NCI-H345 treated with DMSO at 0.1 percent for 48 hours (cell line): ENCODE results near the gene GSTM5.
"Not testable (repeated sequence)": the region's sequence is repeated elsewhere in the genome, so short reads cannot be mapped to it uniquely, and the experiment has no call there.

Experiments used
- DNase-seq: peaks from one replicate; lab custom pipeline; 2025; ENCODE audit not compliant: unreplicated experiment; lab: John Stamatoyannopoulos, UW

Gene GSTM5

DNA sequence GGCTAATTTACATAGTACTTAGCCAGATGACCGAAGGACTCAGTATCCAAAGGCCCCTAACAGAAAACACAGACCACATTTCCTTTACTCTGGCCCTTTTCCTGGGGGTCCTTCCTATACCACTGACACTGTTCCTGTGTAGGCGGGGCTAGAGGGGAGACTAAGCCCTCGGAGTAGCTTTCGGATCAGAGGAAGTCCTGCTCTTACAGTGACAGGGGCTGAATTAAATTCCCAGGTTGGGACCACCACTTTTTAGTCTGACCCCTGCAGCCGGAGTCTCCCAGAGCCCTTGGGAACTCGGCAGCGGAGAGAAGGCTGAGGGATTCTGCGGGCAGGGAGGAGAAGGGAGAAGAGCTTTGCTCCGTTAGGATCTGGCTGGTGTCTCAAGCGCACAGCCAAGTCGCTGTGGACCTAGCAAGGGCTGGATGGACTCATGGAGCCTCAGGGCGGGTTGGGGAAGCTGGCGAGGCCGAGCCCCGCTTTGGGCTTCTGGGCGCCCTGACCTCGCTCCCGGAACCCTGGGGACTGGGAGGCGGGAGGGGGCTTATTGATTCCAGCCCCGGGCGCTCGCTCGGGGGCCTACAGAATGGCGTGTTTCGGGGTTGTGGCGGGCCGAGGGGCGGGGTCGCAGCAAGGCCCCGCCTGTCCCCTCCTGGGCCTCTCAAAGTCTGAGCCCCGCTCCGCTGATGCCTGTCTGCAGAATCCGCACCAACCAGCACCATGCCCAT, at the start of gene GSTM5:
TSS of gene GSTM5 (plus strand) at position 659 of the 728 bp plus-strand sequence. CDS start at position 721, 62 bp downstream.
- DNase-seq: not testable (repeated sequence)

DNA sequence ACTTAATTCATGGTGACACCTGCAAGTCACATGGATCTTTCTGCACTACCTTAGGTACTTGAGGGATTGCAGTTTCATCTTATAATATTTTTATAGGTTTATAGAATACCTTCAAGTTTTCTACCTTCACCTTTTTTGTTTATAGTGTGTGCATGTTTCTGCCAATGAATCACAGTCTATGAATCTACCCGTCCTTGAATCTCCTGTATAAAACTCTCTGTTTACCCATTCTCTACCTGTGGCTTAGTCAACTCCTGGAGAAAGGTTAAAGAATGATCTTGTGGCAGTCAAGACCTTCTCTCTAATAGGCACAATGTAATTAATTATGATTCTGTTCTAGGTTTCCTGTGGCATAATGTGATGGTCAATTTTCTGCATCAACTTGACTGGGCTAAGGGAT, 47.4 kb upstream of the GSTM5 start:
- no peak for DNase-seq

DNA sequence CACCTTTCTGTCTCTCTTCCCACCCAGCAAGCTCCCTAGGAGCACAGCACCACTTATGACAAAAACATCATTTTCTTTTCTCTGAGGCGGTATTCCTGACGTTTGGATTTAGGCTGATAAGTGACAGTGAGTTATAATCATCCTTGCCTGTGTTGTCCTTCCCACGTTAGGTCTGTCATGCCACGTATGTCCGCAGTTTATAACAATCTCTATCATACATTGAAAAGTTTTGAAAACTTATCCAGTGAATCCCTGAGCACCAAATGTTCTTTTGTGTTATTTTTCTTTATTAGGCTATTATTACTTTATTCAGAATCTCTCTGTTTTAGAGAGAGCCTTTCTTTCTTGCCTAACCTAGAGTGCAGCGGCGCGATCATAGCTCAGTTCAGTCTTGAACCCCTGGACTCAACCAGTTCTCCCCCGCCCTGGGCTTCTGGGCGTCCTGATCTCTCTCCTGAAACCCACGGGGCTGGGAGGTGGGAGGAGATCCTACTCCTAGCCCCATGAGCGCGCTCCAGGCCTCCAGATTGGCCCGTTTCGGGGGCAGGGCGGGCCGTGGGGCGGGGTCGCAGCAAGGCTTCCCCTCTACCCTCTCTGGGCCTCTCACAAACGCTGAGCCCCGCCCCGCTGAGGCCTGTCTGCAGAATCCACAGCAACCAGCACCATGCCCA, 44.5 kb upstream of the GSTM5 start, which contains the start of gene GSTM2:
TSS of gene GSTM2 (plus strand) at position 606 of the 671 bp plus-strand sequence. CDS start at position 665, 59 bp downstream.
- peak; percentile 15 for DNase-seq

DNA sequence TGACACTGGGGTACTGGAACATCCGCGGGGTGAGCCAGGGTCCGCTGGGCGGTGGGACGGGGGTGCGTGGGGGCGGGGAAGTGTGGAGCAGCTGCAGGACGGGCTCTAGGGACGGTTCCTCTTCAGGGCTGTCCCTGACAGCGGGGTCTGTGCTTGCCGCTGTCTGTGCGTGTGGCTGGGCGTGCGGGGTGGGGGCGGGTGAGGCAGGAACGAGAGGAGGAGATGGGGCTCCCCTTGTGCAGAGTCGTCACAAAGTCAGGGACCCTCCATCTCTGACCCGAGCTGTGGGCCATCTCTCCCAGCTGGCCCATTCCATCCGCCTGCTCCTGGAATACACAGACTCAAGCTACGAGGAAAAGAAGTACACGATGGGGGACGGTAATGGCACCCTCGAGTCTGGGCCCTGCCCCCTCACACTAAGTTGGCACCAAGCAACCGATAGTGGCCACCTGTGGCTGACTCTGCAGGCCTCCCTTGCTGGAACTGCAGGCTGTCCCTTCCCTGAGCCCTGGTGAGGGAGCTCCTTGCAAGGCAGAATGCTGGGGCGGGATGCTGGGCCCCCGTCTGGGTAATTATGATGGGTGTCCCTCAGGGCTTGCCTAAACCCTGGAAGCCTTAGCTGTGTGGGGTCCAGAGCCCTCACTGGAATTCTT, 43.8 kb upstream of the GSTM5 start:
- no peak for DNase-seq

DNA sequence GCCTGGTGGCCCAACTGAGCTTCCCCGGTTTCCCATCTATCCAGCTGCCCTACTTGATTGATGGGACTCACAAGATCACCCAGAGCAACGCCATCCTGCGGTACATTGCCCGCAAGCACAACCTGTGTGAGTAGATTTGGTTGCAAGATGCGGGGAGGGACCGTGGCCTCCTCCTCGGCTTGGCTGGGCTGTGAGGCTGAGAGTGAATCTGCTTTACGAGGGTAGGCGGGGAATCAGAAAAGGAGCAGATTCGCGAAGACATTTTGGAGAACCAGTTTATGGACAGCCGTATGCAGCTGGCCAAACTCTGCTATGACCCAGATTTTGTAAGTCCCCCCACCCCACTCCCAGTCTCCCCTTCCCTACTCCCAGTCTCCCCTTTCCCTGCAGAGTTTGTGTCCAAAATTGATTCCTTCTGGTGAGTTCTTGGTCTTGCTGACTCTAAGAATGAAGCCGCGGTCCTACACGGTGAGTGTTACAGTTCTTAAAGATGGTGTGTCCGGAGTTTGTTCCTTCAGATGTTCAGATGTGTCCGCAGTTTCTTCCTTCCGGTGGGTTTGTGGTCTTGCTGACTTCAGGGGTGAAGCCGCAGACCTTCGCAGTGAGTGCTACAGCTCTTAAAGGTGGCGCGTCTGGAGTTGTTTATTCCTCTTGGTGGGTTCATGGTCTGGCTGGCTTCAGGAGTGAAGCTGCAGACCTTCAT, 42.7 kb upstream of the GSTM5 start:
- no peak for DNase-seq

DNA sequence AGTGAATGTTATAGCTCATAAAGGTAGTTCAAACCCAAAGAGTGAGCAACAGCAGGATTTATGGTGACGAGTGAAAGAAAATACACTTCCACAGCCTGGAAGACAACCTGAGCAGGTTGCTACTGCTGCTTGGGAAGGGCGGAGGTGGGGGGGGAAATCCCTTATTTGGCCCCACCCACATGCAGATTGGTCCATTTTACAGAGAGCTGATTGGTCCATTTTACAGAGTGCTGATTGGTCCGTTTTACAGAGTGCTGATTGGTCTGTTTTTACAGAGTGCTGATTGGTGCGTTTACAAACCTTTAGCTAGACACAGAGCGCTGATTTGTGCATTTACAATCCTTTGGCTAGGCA, 42.1 kb upstream of the GSTM5 start:
- DNase-seq: not testable (repeated sequence)

DNA sequence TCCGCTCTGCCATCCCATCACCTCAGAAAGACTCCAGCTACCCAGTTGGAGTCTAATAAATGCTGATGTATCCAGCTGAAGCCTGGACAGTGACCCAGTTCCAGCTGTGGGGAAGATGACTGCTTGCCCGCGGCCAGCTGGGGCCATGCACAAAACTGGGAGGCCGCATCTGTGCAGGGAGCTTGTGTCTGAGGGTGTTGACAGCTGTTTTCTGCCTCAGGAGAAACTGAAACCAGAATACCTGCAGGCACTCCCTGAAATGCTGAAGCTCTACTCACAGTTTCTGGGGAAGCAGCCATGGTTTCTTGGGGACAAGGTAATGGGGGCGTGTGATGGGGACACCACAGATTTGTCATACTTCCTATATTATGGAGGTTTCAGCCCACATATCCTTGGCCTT, 41.0 kb upstream of the GSTM5 start:
- DNase-seq: no peak

DNA sequence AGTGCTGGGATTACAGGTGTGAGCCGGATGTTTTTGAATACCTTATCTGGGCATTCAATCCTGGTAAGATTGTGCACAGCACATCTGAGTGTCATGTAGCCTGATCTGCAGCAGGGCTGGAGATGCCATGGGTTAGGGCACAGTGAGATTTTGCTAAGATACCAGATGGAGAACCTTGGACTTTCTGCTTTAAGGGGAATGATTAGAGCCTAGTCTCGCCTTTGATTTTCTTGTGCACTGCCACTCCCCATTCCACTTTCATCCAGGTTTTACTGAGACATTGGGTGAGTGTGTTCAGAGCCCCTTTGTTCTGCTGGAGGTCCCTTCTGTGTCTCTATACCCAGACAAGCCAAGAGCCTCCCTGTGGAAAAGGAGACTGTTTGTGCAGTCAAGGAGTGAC, 38.2 kb upstream of the GSTM5 start:
- DNase-seq: not testable (repeated sequence)

DNA sequence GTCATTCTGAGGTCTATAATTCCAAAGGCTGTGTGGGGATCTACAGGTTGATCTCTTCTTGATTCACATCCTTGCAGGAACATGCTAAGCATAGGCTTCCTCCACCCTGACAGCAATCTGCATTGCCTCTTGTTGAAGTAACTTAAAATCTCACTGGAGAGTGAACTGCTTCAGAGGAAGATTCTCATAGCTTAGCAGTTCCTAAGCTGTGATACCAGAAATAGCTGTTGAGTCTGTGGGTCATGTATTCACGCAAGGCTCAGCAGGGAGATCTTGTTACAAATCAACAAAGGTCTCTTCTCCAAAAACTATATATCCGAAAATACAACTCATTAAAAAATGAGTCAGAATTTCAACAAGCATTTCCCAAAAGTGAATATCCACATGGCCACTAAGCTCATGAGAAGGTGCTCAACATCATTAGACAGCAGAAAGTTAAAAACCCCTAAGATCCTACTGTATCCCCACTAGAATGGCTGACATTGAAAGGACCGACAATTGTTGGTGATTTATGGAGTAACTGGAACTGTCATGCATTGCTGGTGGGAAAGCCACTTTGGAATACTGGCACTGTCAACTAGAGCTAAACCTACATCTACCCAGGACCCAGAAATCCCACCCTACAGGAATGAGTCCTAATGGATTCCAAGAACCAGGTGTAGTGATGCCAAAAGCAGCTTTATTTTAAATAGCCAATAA, 35.2 kb upstream of the GSTM5 start:
- not testable (repeated sequence) for DNase-seq

DNA sequence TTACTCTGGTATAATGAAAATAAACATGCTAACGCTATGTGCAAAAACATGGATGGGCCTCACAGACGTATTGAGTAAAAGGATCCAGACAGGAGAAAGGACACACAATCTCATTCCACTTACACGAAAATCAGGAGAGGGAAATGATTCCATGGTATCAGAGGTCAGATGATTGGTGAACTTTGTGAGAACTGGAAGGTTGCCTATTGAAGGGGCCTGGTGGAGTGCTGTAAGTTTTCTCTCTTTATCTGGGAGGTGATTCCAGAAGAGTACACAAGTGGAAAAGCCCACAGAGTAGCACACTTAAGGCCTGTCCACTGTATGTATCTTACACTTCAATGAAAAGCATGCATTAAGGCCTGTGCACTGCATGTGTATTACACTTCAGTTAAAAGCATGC, 34.6 kb upstream of the GSTM5 start:
- DNase-seq: no peak

DNA sequence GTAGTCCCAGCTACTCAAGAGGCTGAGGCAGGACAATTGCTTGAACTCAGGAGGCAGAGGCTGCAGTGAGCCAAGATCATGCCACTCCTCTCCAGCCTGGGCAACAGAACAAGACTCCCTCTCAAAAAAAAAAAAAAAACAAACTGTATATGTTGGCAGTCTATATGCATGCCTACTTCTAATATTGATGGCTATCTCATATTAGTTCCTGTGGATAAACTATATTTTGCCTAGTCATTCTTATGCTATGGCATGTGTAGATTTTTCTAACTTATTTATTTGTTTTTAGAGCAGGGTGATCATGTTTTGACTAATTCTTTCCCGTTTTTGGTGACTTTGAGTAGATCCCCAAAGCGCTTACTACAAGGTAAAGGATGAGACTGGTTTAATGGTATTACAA, 33.4 kb upstream of the GSTM5 start:
- not testable (repeated sequence) for DNase-seq

DNA sequence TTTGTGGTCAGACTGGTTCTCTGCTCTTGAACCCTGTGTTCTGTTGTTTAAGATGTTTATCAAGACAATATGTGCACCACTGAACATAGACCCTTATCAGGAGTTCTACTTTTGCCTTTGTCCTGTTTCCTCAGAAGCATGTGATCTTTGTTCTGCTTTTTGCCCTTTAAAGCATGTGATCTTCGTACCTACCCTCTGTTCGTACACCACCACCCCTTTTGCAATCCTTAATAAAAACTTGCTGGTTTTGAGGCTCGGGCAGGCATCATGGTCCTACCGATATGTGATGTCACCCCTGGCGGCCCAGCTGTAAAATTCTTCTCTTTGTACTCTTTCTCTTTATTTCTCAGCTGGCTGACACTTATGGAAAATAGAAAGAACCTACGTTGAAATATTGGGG, 27.3 kb upstream of the GSTM5 start:
- not testable (repeated sequence) for DNase-seq

DNA sequence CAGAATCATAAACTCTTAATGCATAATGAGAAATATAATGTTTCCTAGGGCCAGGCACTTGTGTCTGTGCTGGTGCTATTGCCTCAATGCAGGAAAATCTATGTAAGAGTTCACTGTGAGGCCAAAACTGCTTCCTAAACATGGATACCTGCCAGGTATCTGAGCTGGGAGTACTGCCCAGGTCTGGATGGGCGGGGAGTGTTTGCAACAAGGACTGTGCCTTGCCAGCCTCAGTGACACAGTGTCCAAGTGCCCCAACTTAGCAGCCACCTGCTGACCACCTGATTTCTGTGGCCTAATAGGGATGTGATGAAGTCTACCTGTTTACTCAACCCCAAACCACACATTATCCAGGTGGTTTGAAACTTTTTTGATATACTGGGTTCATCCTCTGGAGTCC, 26.7 kb upstream of the GSTM5 start:
- DNase-seq: not testable (repeated sequence)

DNA sequence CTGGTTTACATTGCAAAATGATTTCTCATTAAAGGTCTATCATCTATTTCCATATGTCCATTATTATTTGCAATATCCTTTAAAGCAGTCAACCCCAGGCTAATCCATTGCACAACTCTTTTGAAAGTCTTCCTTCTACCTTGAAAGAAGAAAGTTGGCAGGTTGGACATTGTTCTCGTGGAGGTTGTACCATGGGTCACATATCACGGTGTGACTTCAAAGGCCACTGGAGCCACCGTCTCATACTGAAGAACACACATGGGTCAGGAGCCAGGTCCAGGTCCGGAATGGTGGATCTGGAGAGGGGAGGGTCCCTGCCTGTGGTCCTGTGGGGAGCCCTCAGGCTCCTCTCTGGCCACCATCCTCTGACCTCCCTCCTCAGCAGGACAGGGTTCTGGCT, 26.2 kb upstream of the GSTM5 start:
- DNase-seq: not testable (repeated sequence)

DNA sequence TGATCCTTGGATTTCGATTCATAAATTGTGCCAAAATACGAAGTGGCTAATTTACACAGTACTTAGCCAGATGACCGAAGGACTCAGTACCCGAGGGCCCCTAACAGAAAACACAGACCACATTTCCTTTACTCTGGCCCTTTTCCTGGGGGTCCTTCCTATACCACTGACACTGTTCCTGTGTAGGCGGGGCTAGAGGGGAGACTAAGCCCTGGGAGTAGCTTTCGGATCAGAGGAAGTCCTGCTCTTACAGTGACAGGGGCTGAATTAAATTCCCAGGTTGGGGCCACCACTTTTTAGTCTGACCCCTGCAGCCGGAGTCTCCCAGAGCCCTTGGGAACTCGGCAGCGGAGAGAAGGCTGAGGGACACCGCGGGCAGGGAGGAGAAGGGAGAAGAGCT, 24.9 kb upstream of the GSTM5 start:
- DNase-seq: not testable (repeated sequence)

DNA sequence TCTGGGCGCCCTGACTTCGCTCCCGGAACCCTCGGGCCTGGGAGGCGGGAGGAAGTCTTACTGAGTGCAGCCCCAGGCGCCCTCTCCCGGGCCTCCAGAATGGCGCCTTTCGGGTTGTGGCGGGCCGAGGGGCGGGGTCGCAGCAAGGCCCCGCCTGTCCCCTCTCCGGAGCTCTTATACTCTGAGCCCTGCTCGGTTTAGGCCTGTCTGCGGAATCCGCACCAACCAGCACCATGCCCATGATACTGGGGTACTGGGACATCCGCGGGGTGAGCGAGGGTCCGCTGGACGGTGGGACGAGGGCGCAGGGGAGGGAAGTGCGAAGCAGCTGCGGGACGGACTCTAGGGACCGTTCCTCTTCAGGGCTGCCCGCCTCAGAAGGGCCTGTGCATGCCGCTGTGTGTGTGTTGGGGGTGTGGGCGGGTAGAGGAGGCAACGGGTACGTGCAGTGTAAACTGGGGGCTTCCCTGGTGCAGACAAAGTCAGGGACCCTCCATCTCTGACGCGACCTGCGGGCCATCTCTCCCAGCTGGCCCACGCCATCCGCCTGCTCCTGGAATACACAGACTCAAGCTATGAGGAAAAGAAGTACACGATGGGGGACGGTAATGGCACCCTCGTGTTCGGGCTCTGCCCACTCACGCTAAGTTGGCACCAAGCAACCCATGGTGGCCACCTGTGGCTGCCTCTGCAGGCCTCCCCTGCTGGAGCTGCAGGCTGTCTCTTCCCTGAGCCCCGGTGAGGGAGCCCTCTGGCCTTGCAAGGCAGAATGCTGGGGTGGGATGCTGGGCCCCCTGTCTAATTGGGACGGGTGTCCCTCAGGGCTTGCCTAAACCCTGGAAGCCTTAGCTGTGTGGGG, 24.2 kb upstream of the GSTM5 start, which contains the start of gene GSTM1:
TSS of gene GSTM1 (plus strand) at position 177 of the 859 bp plus-strand sequence. CDS start at position 234, 57 bp downstream.
- DNase-seq: no peak

DNA sequence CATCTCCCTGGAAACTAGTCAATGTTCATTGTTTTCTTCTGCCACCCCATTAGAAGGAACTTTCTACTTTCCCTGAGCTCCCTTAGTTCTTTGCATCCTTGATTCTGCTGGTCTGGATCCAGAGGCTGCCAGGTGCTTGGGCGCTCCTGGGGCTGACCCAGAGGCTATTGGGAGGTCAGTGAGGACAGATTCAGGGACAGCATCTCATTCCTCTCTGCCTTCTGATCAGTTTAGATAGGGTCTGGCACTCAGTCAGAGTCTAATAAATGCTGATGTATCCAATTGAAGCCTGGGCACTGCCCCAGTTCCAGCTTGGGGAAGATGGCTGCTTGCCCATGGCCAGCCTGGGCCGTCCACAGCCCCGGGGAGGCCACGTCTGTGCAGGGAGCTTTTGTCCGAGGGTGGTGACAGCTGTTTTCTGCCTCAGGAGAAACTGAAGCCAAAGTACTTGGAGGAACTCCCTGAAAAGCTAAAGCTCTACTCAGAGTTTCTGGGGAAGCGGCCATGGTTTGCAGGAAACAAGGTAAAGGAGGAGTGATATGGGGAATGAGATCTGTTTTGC, 22.1 kb upstream of the GSTM5 start:
- DNase-seq: no peak

DNA sequence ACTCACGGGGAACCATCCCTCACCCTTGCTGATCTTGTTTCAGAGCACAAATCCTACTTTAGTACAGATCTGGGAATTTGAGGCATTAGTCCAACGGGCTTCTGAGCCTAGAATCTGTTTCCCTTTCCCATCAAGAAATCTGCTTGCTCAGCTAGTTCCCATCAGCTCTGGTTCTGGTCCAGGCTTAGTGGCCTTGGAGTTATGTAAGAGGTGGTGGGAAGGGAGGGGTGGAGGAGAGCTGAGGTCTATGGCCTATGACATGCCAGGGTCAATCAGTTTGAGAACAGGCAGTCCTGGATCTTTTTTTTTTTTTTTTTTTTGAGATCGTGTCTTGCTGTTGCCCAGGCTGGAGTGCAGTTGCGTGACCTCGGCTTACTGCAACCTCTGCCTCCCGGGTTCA, 20.3 kb upstream of the GSTM5 start:
- DNase-seq: no peak

DNA sequence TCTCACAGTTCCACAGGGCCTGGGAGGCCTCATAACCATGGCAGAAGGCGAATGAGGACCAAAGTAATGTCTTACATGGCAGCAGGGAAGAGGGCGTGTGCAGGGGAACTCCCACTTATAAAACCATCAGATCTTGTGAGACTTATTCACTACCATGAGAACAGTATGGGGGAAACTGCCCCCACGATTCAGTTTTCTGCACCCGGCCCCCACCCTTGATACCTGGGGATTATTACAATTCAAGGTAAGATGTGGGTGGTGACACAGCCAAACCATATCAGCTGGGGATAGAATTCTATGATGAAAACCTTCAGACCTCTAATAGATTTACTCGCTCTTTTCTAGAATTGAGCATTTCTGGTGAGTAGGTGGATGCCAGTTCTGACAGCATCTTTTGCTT, 17.7 kb upstream of the GSTM5 start:
- not testable (repeated sequence) for DNase-seq
